H9 (cell line): Measurements from ENCODE around the gene ERH. TPM values are rescaled to one million over a fixed set of nuclear protein-coding genes. Genes with fewer than 3 reads are reported as not detected.

Experiments used
- DNase-seq: peaks from one replicate; pipeline ENCODE4 v3.0.0-alpha.2; 2017
- H2AFZ ChIP-seq: one replicate; pipeline ENCODE4 v1.6.1; 2013; ENCODE audit warnings: mild to moderate bottlenecking, low read length, control low read depth, moderate library complexity
- H2AK5ac ChIP-seq: 2 replicates; pipeline ENCODE4 v1.6.1; 2013; ENCODE audit warnings: low read length, control low read depth, mixed read lengths; ENCODE audit not compliant: insufficient read length
- H2BK120ac ChIP-seq: one replicate; pipeline ENCODE4 v1.6.1; 2013; ENCODE audit warnings: low read depth, mild to moderate bottlenecking, low read length, control low read depth, inconsistent platforms; ENCODE audit not compliant: poor library complexity, severe bottlenecking
- H2BK12ac ChIP-seq: 2 replicates; pipeline ENCODE4 v1.6.1; 2013; ENCODE audit warnings: low read length, control low read depth, mixed read lengths, low read depth; ENCODE audit not compliant: insufficient read length
- H2BK15ac ChIP-seq: 2 replicates; pipeline ENCODE4 v1.6.1; 2013; ENCODE audit warnings: low read depth, low read length, control low read depth
- H2BK20ac ChIP-seq: one replicate; pipeline ENCODE4 v1.6.1; 2013; ENCODE audit warnings: low read depth, mild to moderate bottlenecking, low read length, control low read depth, inconsistent platforms; ENCODE audit not compliant: poor library complexity, severe bottlenecking
- H2BK5ac ChIP-seq: 2 replicates; pipeline ENCODE4 v1.6.1; 2013; ENCODE audit warnings: low read length, control low read depth, mixed read lengths; ENCODE audit not compliant: insufficient read length
- H3K14ac ChIP-seq: 2 replicates; pipeline ENCODE4 v1.6.1; 2013; ENCODE audit warnings: low read length, control low read depth; ENCODE audit not compliant: insufficient read depth
- H3K18ac ChIP-seq: 2 replicates; pipeline ENCODE4 v1.6.1; 2013; ENCODE audit warnings: low read depth, mild to moderate bottlenecking, mixed read lengths, low read length, control low read depth; ENCODE audit not compliant: insufficient read length
- H3K23ac ChIP-seq: 2 replicates; pipeline ENCODE4 v1.6.1; 2013; ENCODE audit warnings: low read length, control low read depth, mixed read lengths, low read depth; ENCODE audit not compliant: insufficient read length
- H3K23me2 ChIP-seq: 2 replicates; pipeline ENCODE4 v1.6.1; 2013; ENCODE audit warnings: low read depth, mild to moderate bottlenecking, mixed read lengths, low read length, control low read depth; ENCODE audit not compliant: insufficient read length, poor library complexity, severe bottlenecking
- H3K27ac ChIP-seq: 2 replicates; pipeline ENCODE4 v1.5.1; 2013; ENCODE audit warnings: low read length, control low read depth, mixed read lengths, low read depth; ENCODE audit not compliant: insufficient read length
- H3K27me3 ChIP-seq: 2 replicates; pipeline ENCODE4 v1.6.1; 2013; ENCODE audit warnings: low read length, control low read depth, inconsistent platforms; ENCODE audit not compliant: insufficient read depth
- H3K4ac ChIP-seq: 2 replicates; pipeline ENCODE4 v1.6.1; 2013; ENCODE audit warnings: low read depth, mild to moderate bottlenecking, control low read depth, inconsistent platforms, low read length, moderate library complexity
- H3K4me1 ChIP-seq: 2 replicates; pipeline ENCODE4 v1.6.1; 2013; ENCODE audit warnings: low read length, control low read depth, inconsistent platforms; ENCODE audit not compliant: insufficient read depth
- H3K4me2 ChIP-seq: 2 replicates; pipeline ENCODE4 v1.6.1; 2013; ENCODE audit warnings: low read length, control low read depth, mixed read lengths; ENCODE audit not compliant: insufficient read length, insufficient read depth
- H3K56ac ChIP-seq: 2 replicates; pipeline ENCODE4 v1.6.1; 2013; ENCODE audit warnings: low read depth, mild to moderate bottlenecking, mixed read lengths, low read length, control low read depth; ENCODE audit not compliant: insufficient read length
- H3K79me1 ChIP-seq: 2 replicates; pipeline ENCODE4 v1.6.1; 2013; ENCODE audit warnings: low read depth, mild to moderate bottlenecking, moderate library complexity, low read length, control low read depth, inconsistent platforms; ENCODE audit not compliant: insufficient read depth, poor library complexity, severe bottlenecking
- H3K79me2 ChIP-seq: 2 replicates; pipeline ENCODE4 v1.6.1; 2013; ENCODE audit warnings: low read length, control low read depth, inconsistent platforms; ENCODE audit not compliant: insufficient read depth
- H3K9ac ChIP-seq: 2 replicates; pipeline ENCODE4 v1.6.1; 2013; ENCODE audit warnings: low read length, control low read depth, mixed read lengths; ENCODE audit not compliant: insufficient read length; ENCODE audit errors: extremely low read depth
- H3K9me3 ChIP-seq: one replicate; pipeline ENCODE4 v1.6.1; 2013; ENCODE audit warnings: low read depth, low read length, inconsistent platforms; ENCODE audit not compliant: control insufficient read depth
- H3T11ph ChIP-seq: one replicate; pipeline ENCODE4 v1.6.1; 2013; ENCODE audit warnings: mild to moderate bottlenecking, low read length, control low read depth, inconsistent platforms
- H4K20me1 ChIP-seq: one replicate; pipeline ENCODE4 v1.6.1; 2013; ENCODE audit not compliant: control insufficient read depth, insufficient read length, insufficient read depth
- H4K5ac ChIP-seq: 2 replicates; pipeline ENCODE4 v1.6.1; 2013; ENCODE audit warnings: low read depth, mild to moderate bottlenecking, mixed read lengths, low read length, control low read depth; ENCODE audit not compliant: insufficient read length
- H4K8ac ChIP-seq: replicated peaks from 2 replicates; pipeline ENCODE4 v1.6.1; 2013; ENCODE audit warnings: low read length, control low read depth, mixed read lengths, low read depth; ENCODE audit not compliant: insufficient read length
- H4K91ac ChIP-seq: 2 replicates; pipeline ENCODE4 v1.6.1; 2013; ENCODE audit warnings: low read depth, mild to moderate bottlenecking, moderate library complexity, mixed read lengths, low read length, control low read depth; ENCODE audit not compliant: insufficient read length
- H3K27ac Mint-ChIP-seq, 3 experiments: 2 replicates in 2 of 3; 3 replicates in 1 of 3; pipeline ENCODE4 v1.8.0; 2020 to 2021; ENCODE audit warnings: mixed read lengths in 3 of 3, mild to moderate bottlenecking in 1 of 3, moderate library complexity in 1 of 3
- H3K27me3 Mint-ChIP-seq: 2 replicates; pipeline ENCODE4 v1.8.0; 2021; ENCODE audit warnings: low read depth, mild to moderate bottlenecking, moderate library complexity, mixed read lengths
- H3K36me3 Mint-ChIP-seq, 3 experiments: 2 replicates in 2 of 3; 3 replicates in 1 of 3; pipeline ENCODE4 v1.8.0; 2020 to 2021; ENCODE audit warnings: low read depth in 3 of 3, mixed read lengths in 3 of 3; ENCODE audit not compliant: insufficient read depth in 1 of 3
- H3K4me1 Mint-ChIP-seq, 2 experiments: 2 replicates each; pipeline ENCODE4 v1.8.0; 2020; ENCODE audit warnings: mixed read lengths in 2 of 2
- H3K4me3 Mint-ChIP-seq, 2 experiments: 2 replicates in 1 of 2; 3 replicates in 1 of 2; pipeline ENCODE4 v1.8.0; 2020 to 2021; ENCODE audit warnings: mild to moderate bottlenecking in 2 of 2, mixed read lengths in 2 of 2, moderate library complexity in 1 of 2
- H3K9me3 Mint-ChIP-seq, 2 experiments: 2 replicates in 1 of 2; 3 replicates in 1 of 2; pipeline ENCODE4 v1.8.0; 2020; ENCODE audit warnings: mild to moderate bottlenecking in 2 of 2, mixed read lengths in 2 of 2, moderate library complexity in 1 of 2
- CTCF ChIP-seq: fragments of 200-600 bp; sonication (generic); conservative IDR thresholded peaks from 3 replicates; pipeline ENCODE4 v1.8.0; 2021; ENCODE audit warnings: antibody characterized with exemption, mild to moderate bottlenecking
- WGBS: extraction: QIAGEN DNeasy Blood & Tissue Kit; methylation state at CpG from one replicate; pipeline ENCODE4 v1.1.7; 2013; ENCODE audit warnings: missing lambda C conversion rate, low lambda C conversion rate, mixed read lengths; ENCODE audit not compliant: insufficient read length; ENCODE audit errors: extremely low coverage; 5-methylcytosine and 5-hydroxymethylcytosine counted together
- total RNA-seq: library from RNA; stranded (reverse); gene quantifications from 2 replicates; pipeline ENCODE4 v1.2.1, GENCODE V29; 2021

The ERH gene
- total RNA-seq, 1 experiment from 2014 or later = 443 TPM

- Histone ChIP-seq H4K5ac (no peak overlapping the region), H3K27ac (no peak overlapping the region), H4K20me1 (no peaks in the 10 kb centered on the region), H3K18ac (no peak overlapping the region), H3K4ac (no peak overlapping the region), H3K9me3 (no peaks in the 10 kb centered on the region), H3K23ac (no peak overlapping the region), H3K56ac (no peak overlapping the region), H3K4me2 (no peak overlapping the region), H4K91ac (no peak overlapping the region), H2BK15ac (no peak overlapping the region), H2BK5ac (no peak overlapping the region), H3K9ac (no peak overlapping the region), H2AFZ (no peak overlapping the region), H3K79me2 (peaks cover 3% of the 10 kb centered on the region; the same call in 1 of the 2 replicates), H2BK12ac (no peak overlapping the region), H3K4me1 (no peaks in the 10 kb centered on the region), H3K79me1 (no peaks in the 10 kb centered on the region), H3K14ac (no peak overlapping the region), H3T11ph (no peak overlapping the region), H2BK120ac (no peak overlapping the region), H3K23me2 (no peaks in the 10 kb centered on the region), H3K27me3 (no peaks in the 10 kb centered on the region), H2AK5ac (no peak overlapping the region), H2BK20ac (no peak overlapping the region), H4K8ac (no peak overlapping the region)
- H3K27me3 Mint-ChIP-seq = no peaks in the 10 kb centered on the region
- H3K4me1 Mint-ChIP-seq = peaks cover 2% of the 10 kb centered on the region in 2 experiments; a peak in 1 of 4 replicates
- DNase-seq = no peak
- WGBS = no CpG with 5 or more reads among the region's 2 CpGs
- H3K4me3 Mint-ChIP-seq = no peak overlapping the region
- no peak for TF ChIP-seq CTCF
- H3K36me3 Mint-ChIP-seq = peaks cover 0 to 2% (median 0%) of the 10 kb centered on the region in 3 experiments; a peak in 2 of 7 replicates
- H3K27ac Mint-ChIP-seq = no peak overlapping the region
- H3K9me3 Mint-ChIP-seq = peaks cover 8 to 21% of the 10 kb centered on the region in 2 experiments; a peak in 4 of 5 replicates
These were observed 15.4 kb upstream of the ERH start for GRCh38 chr14:69413483-69413882.
